ENCODE data around the gene UBE2F. TPM values are rescaled to one million over a fixed set of nuclear protein-coding genes. Genes with fewer than 3 reads are reported as not detected.
"Not testable (repeated sequence)": the region's sequence is repeated elsewhere in the genome, so short reads cannot be mapped to it uniquely, and the experiment has no call there.

The UBE2F gene
- total RNA-seq, 2 donors from 2014 or later = 58.3 to 59.2 TPM

GRCh38 chr2:237944302-237944701 lies 22.5 kb upstream of the UBE2F start:
- H3K4me1 Mint-ChIP-seq = peaks cover 18% of the 10 kb centered on the region
- H3K9ac ChIP-seq (ENCODE audit: extremely low read depth, low read length, poor library complexity, severe bottlenecking) = no peak overlapping the region
- H3K27ac ChIP-seq (ENCODE audit: low read depth, low read length) = no peak overlapping the region
- H3K4me3 ChIP-seq (ENCODE audit: low read length) = no peak overlapping the region
- H3K9me3 ChIP-seq (ENCODE audit: control insufficient read depth, low read length) = peaks cover 15% of the 10 kb centered on the region
- no peak for DNase-seq
- H3K27me3 ChIP-seq (ENCODE audit: control insufficient read depth, insufficient read depth, low read length, poor library complexity, severe bottlenecking) = no peaks in the 10 kb centered on the region
- H3K9me3 Mint-ChIP-seq = peaks cover 37% of the 10 kb centered on the region
- H3K4me1 ChIP-seq (ENCODE audit: control insufficient read depth, insufficient read depth, low read length) = peaks cover 7% of the 10 kb centered on the region
- no peak overlapping the region for H3K4me3 Mint-ChIP-seq
- H3K36me3 ChIP-seq (ENCODE audit: control insufficient read depth, insufficient read depth, low read length) = no peaks in the 10 kb centered on the region
- WGBS, 2 experiments (ENCODE audit: insufficient coverage in 1 of 2, insufficient read length in 1 of 2) = 84 to 96% methylated on average over 4 of the region's 4 CpGs
- TF ChIP-seq CTCF (conservative IDR thresholded peaks at IDR 0.05) = no peak
- H3K27ac Mint-ChIP-seq = no peak overlapping the region
- H3K27me3 Mint-ChIP-seq (ENCODE audit: insufficient read depth) = peaks cover 10% of the 10 kb centered on the region
- H3K36me3 Mint-ChIP-seq (ENCODE audit: low read depth) = no peaks in the 10 kb centered on the region

GRCh38 chr2:237946423-237946822 lies 20.4 kb upstream of the UBE2F start:
- no peak for DNase-seq
- Histone ChIP-seq H3K9ac (ENCODE audit: extremely low read depth, low read length, poor library complexity, severe bottlenecking) (no peak overlapping the region), H3K4me3 (ENCODE audit: low read length) (no peak overlapping the region), H3K27ac (ENCODE audit: low read depth, low read length) (no peak overlapping the region), H3K27me3 (ENCODE audit: control insufficient read depth, insufficient read depth, low read length, poor library complexity, severe bottlenecking) (no peaks in the 10 kb centered on the region), H3K9me3 (ENCODE audit: control insufficient read depth, low read length) (peaks cover 15% of the 10 kb centered on the region), H3K4me1 (ENCODE audit: control insufficient read depth, insufficient read depth, low read length) (peaks cover 2% of the 10 kb centered on the region), H3K36me3 (ENCODE audit: control insufficient read depth, insufficient read depth, low read length) (no peaks in the 10 kb centered on the region)
- peaks cover 10% of the 10 kb centered on the region for H3K27me3 Mint-ChIP-seq (ENCODE audit: insufficient read depth)
- WGBS, 2 experiments (ENCODE audit: insufficient coverage in 1 of 2, insufficient read length in 1 of 2) = 57 to 64% methylated on average over 1 of the region's 1 CpG
- TF ChIP-seq CTCF (conservative IDR thresholded peaks at IDR 0.05) = no peak
- H3K4me1 Mint-ChIP-seq = peaks cover 8% of the 10 kb centered on the region
- H3K4me3 Mint-ChIP-seq = no peak overlapping the region
- H3K27ac Mint-ChIP-seq = no peak overlapping the region
- no peaks in the 10 kb centered on the region for H3K36me3 Mint-ChIP-seq (ENCODE audit: low read depth)
- peaks cover 39% of the 10 kb centered on the region for H3K9me3 Mint-ChIP-seq

GRCh38 chr2:237951354-237951753 lies 15.5 kb upstream of the UBE2F start:
- peaks cover 18% of the 10 kb centered on the region for H3K27me3 ChIP-seq (ENCODE audit: control insufficient read depth, insufficient read depth, low read length, poor library complexity, severe bottlenecking)
- H3K4me3 Mint-ChIP-seq; H3K9me3 ChIP-seq (ENCODE audit: control insufficient read depth, low read length); H3K4me3 ChIP-seq (ENCODE audit: low read length); H3K27ac ChIP-seq (ENCODE audit: low read depth, low read length); H3K4me1 Mint-ChIP-seq; H3K27ac Mint-ChIP-seq; H3K9ac ChIP-seq (ENCODE audit: extremely low read depth, low read length, poor library complexity, severe bottlenecking); DNase-seq; H3K36me3 ChIP-seq (ENCODE audit: control insufficient read depth, insufficient read depth, low read length); H3K36me3 Mint-ChIP-seq (ENCODE audit: low read depth); H3K4me1 ChIP-seq (ENCODE audit: control insufficient read depth, insufficient read depth, low read length): not testable (repeated sequence)
- Mint-ChIP-seq H3K9me3 (peaks cover 11% of the 10 kb centered on the region), H3K27me3 (ENCODE audit: insufficient read depth) (peaks cover 29% of the 10 kb centered on the region)
- 87 to 89% methylated on average over 4 of the region's 4 CpGs for WGBS, 2 experiments (ENCODE audit: insufficient coverage in 1 of 2, insufficient read length in 1 of 2)

GRCh38 chr2:237951878-237952277 lies 14.9 kb upstream of the UBE2F start:
- no peaks in the 10 kb centered on the region for H3K4me1 ChIP-seq (ENCODE audit: control insufficient read depth, insufficient read depth, low read length)
- no peak for DNase-seq
- Mint-ChIP-seq H3K27me3 (ENCODE audit: insufficient read depth) (peaks cover 32% of the 10 kb centered on the region), H3K4me3 (no peak overlapping the region), H3K27ac (no peak overlapping the region), H3K9me3 (peaks cover 9% of the 10 kb centered on the region), H3K36me3 (ENCODE audit: low read depth) (no peaks in the 10 kb centered on the region), H3K4me1 (no peaks in the 10 kb centered on the region)
- no peak overlapping the region for H3K27ac ChIP-seq (ENCODE audit: low read depth, low read length)
- H3K9ac ChIP-seq (ENCODE audit: extremely low read depth, low read length, poor library complexity, severe bottlenecking) = no peak overlapping the region
- no peaks in the 10 kb centered on the region for H3K36me3 ChIP-seq (ENCODE audit: control insufficient read depth, insufficient read depth, low read length)
- no peak overlapping the region for H3K4me3 ChIP-seq (ENCODE audit: low read length)
- WGBS, 2 experiments (ENCODE audit: insufficient coverage in 1 of 2, insufficient read length in 1 of 2) = 90 to 91% methylated on average over 2 to 3 of the region's 3 CpGs
- TF ChIP-seq CTCF (conservative IDR thresholded peaks at IDR 0.05) = no peak
- H3K27me3 ChIP-seq (ENCODE audit: control insufficient read depth, insufficient read depth, low read length, poor library complexity, severe bottlenecking) = peaks cover 24% of the 10 kb centered on the region
- no peaks in the 10 kb centered on the region for H3K9me3 ChIP-seq (ENCODE audit: control insufficient read depth, low read length)
